Measurements from ENCODE around the gene TBC1D10B. TPM values are rescaled to one million over a fixed set of nuclear protein-coding genes. Genes with fewer than 3 reads are reported as not detected.
"Not testable (repeated sequence)": the region's sequence is repeated elsewhere in the genome, so short reads cannot be mapped to it uniquely, and the experiment has no call there.

Gene TBC1D10B
- total RNA-seq, 4 donors from 2014 or later: 21.9 to 33.9 (median 26.1) TPM

- Histone ChIP-seq H3K27me3 (no peaks in the 10 kb centered on the region), H3K27ac (peak overlapping the region; percentile 97 to 99 (median 98)), H3K36me3 (no peaks in the 10 kb centered on the region), H3K4me1 (peaks cover 0 to 18% (median 6%) of the 10 kb centered on the region in 3 donors), H3K9me3 (no peaks in the 10 kb centered on the region), H3K4me3 (peak overlapping the region; percentile 66 to 92 (median 72))
- no peak for DNase-seq
- 18 to 40% methylated on average over 8 to 11 of the region's 17 CpGs for WGBS, 2 donors
- TF ChIP-seq CTCF (IDR thresholded peaks at IDR 0.05): no peak
- TF ChIP-seq POLR2A (IDR thresholded peaks at IDR 0.05): no peak
- intact Hi-C loops (cut with DNase I): no loop called here
Measured at GRCh38 chr16:30335598-30336474, 34.5 kb downstream of the TBC1D10B start.

GRCh38 chr16:30335028-30335597, 35.2 kb downstream of the TBC1D10B start:
- DNase-seq; H3K36me3 ChIP-seq; H3K27me3 ChIP-seq; intact Hi-C loops (cut with DNase I); H3K9me3 ChIP-seq: not testable (repeated sequence)
- TF ChIP-seq POLR2A (IDR thresholded peaks at IDR 0.05): peak in 3 of 4 donors; percentile 76 to 88 (median 87)
- peak in 1 of 6 experiments; percentile 3 for TF ChIP-seq CTCF (IDR thresholded peaks at IDR 0.05)
- WGBS, 2 donors: 0% methylated on average over 14 to 18 of the region's 70 CpGs
- Histone ChIP-seq H3K4me1 (peaks cover 0 to 20% (median 6%) of the 10 kb centered on the region in 3 donors), H3K27ac (peak overlapping the region; percentile 97 to 99 (median 98)), H3K4me3 (peak overlapping the region; percentile 66 to 92 (median 72))

- DNase-seq: peak; percentile 18
- H3K4me1 ChIP-seq: peaks cover 0 to 20% (median 6%) of the 10 kb centered on the region in 3 donors
- H3K36me3 ChIP-seq; intact Hi-C loops (cut with DNase I); H3K9me3 ChIP-seq; H3K27me3 ChIP-seq: not testable (repeated sequence)
- H3K4me3 ChIP-seq: peak overlapping the region; percentile 66 to 92 (median 72)
- H3K27ac ChIP-seq: peak overlapping the region; percentile 97 to 99 (median 98)
- whole genome bisulfite sequencing, 2 donors: 0% methylated on average over 1 to 5 of the region's 33 CpGs
Measured at GRCh38 chr16:30334473-30334989, 35.8 kb downstream of the TBC1D10B start.

GRCh38 chr16:30324220-30324619, 46.1 kb downstream of the TBC1D10B start:
- H3K4me3 ChIP-seq; H3K36me3 ChIP-seq; DNase-seq; intact Hi-C loops (cut with DNase I); H3K9me3 ChIP-seq; H3K27me3 ChIP-seq; H3K27ac ChIP-seq: not testable (repeated sequence)
- peaks cover 0 to 10% (median 0%) of the 10 kb centered on the region in 3 donors for H3K4me1 ChIP-seq
- 91 to 93% methylated on average over 6 of the region's 6 CpGs for WGBS, 2 donors

GRCh38 chr16:30318647-30319046, 51.6 kb downstream of the TBC1D10B start:
- intact Hi-C loops (cut with DNase I); H3K4me3 ChIP-seq; H3K27me3 ChIP-seq; H3K9me3 ChIP-seq; DNase-seq; H3K36me3 ChIP-seq; H3K27ac ChIP-seq; H3K4me1 ChIP-seq: not testable (repeated sequence)
- 54 to 65% methylated on average over 2 of the region's 2 CpGs for WGBS, 2 donors

- DNase-seq; H3K27me3 ChIP-seq; H3K4me3 ChIP-seq; H3K27ac ChIP-seq; H3K36me3 ChIP-seq; H3K9me3 ChIP-seq; intact Hi-C loops (cut with DNase I): not testable (repeated sequence)
- no CpG with 5 or more reads among the region's 4 CpGs for WGBS, 2 donors
- peaks cover 0 to 12% (median 0%) of the 10 kb centered on the region in 3 donors for H3K4me1 ChIP-seq
Measured at GRCh38 chr16:30310937-30311336, 59.4 kb downstream of the TBC1D10B start.

- not testable (repeated sequence) for H3K27me3 ChIP-seq
Measured at GRCh38 chr16:30309255-30309654, 61.0 kb downstream of the TBC1D10B start.

More at GRCh38 chr16:30309255-30309654, 61.0 kb downstream of the TBC1D10B start:
- intact Hi-C loops (cut with DNase I); H3K27ac ChIP-seq; DNase-seq; H3K9me3 ChIP-seq; H3K4me3 ChIP-seq; H3K36me3 ChIP-seq: not testable (repeated sequence)
- WGBS, 2 donors: 88 to 89% methylated on average over 5 of the region's 5 CpGs
- H3K4me1 ChIP-seq: peaks cover 0 to 12% (median 0%) of the 10 kb centered on the region in 3 donors

Small RNA genes within 50 kb of the gene (small RNA-seq; reads per million reads assigned to genes)
- 0.50 to 2.3 (median 0.56) reads per million in 4 donors for gene RF00406

Other genes starting within 250 kb of the TBC1D10B start
- gene MAPK3, start 247.3 kb downstream of the TBC1D10B start, total RNA-seq: 10 to 100 TPM; 45.7 to 86.9 (median 60.8) TPM
- gene CORO1A, start 186.9 kb downstream of the TBC1D10B start, total RNA-seq: 10 to 100 TPM in 3 of 4 donors, 1 to 10 TPM in 1; 9.5 to 29.1 (median 23.2) TPM
- 100 to 1,000 TPM; 190 to 623 (median 313) TPM for gene BOLA2B, start 176.8 kb downstream of the TBC1D10B start, total RNA-seq
- 10 to 100 TPM; 31.9 to 51.1 (median 46.5) TPM for gene SLX1A, start 176.6 kb downstream of the TBC1D10B start, total RNA-seq
- 10 to 100 TPM in 2 of 4 donors, 1 to 10 TPM in 2; 1.1 to 17.2 (median 7.3) TPM for gene SULT1A3, start 171.2 kb downstream of the TBC1D10B start, total RNA-seq
- 1 to 10 TPM in 2 of 4 donors, under 1 TPM in 1, not detected in 1; 0.94 to 4.2 (median 2.4) TPM for gene NPIPB13, start 122.0 kb downstream of the TBC1D10B start, total RNA-seq
- gene CD2BP2, start 15.2 kb downstream of the TBC1D10B start, total RNA-seq: 10 to 100 TPM; 21.9 to 38.0 (median 28.5) TPM
- not detected for gene MYL11, start 4.3 kb upstream of the TBC1D10B start, total RNA-seq
- gene SEPTIN1, start 12.1 kb upstream of the TBC1D10B start, total RNA-seq: 1 to 10 TPM; 1.2 to 7.1 (median 2.7) TPM
- gene ZNF48, start 24.9 kb upstream of the TBC1D10B start, total RNA-seq: 1 to 10 TPM; 2.8 to 5.9 (median 4.5) TPM
- gene ZNF771, start 37.1 kb upstream of the TBC1D10B start, total RNA-seq: 10 to 100 TPM in 1 of 4 donors, 1 to 10 TPM in 3; 3.7 to 15.1 (median 7.0) TPM
- gene DCTPP1, start 59.5 kb upstream of the TBC1D10B start, total RNA-seq: 10 to 100 TPM in 3 of 4 donors, 1 to 10 TPM in 1; 7.4 to 28.6 (median 22.7) TPM
- 10 to 100 TPM; 17.7 to 23.5 (median 19.7) TPM for gene SEPHS2, start 75.4 kb upstream of the TBC1D10B start, total RNA-seq
- gene ITGAL, start 102.2 kb upstream of the TBC1D10B start, total RNA-seq: 1 to 10 TPM; 1.3 to 4.4 (median 2.4) TPM
- 10 to 100 TPM; 13.6 to 24.5 (median 20.6) TPM for gene ZNF768, start 156.1 kb upstream of the TBC1D10B start, total RNA-seq
- 10 to 100 TPM in 1 of 4 donors, 1 to 10 TPM in 3; 7.2 to 12.4 (median 8.3) TPM for gene ZNF747, start 164.4 kb upstream of the TBC1D10B start, total RNA-seq
- 1 to 10 TPM; 4.7 to 8.3 (median 7.2) TPM for gene ZNF764, start 187.9 kb upstream of the TBC1D10B start, total RNA-seq
- 10 to 100 TPM in 2 of 4 donors, 1 to 10 TPM in 2; 5.4 to 15.3 (median 10.2) TPM for gene ZNF688, start 201.2 kb upstream of the TBC1D10B start, total RNA-seq
- 10 to 100 TPM in 1 of 4 donors, 1 to 10 TPM in 3; 2.7 to 10.9 (median 5.6) TPM for gene ZNF785, start 215.2 kb upstream of the TBC1D10B start, total RNA-seq
- gene ZNF689, start 239.9 kb upstream of the TBC1D10B start, total RNA-seq: 1 to 10 TPM; 2.0 to 6.7 (median 3.8) TPM

All from esophagus squamous epithelium (tissue), 5 donors.